HG03460 (cell line): Measurements from ENCODE around the gene PPARA.
"Not testable (repeated sequence)": the region's sequence is repeated elsewhere in the genome, so short reads cannot be mapped to it uniquely, and the experiment has no call there.

Experiments used
- ATAC-seq: cut with Tn5 transposase; IDR thresholded peaks from one replicate; pipeline ENCODE4 v1.9.1; 2021; ENCODE audit not compliant: unreplicated experiment

The PPARA gene

GRCh38 chr22:46240506-46240905 is 90.2 kb downstream of the PPARA start:
- ATAC-seq, result no peak

DNA sequence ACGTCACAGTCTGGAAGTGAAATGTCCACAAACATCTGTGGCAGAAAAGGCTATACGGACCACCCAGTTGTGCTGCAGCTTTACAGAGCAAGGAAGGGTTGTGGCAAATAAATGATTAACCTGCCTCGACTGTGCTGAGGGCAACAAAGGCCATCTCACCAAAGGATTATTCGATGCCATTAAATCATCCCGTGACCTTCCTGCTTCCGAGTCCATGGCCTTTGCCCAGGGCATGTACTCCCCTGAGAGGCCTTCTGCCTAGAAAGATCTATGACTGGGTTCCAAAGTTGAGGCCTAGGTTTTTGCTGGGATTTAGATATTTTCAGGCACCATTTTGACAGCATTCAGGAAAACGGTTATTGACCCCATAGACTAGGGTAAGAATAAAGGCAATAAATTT is 90.6 kb downstream of the PPARA start:
- no peak for ATAC-seq

GRCh38 chr22:46241396-46242007 is 91.2 kb downstream of the PPARA start:
- ATAC-seq, result no peak

DNA sequence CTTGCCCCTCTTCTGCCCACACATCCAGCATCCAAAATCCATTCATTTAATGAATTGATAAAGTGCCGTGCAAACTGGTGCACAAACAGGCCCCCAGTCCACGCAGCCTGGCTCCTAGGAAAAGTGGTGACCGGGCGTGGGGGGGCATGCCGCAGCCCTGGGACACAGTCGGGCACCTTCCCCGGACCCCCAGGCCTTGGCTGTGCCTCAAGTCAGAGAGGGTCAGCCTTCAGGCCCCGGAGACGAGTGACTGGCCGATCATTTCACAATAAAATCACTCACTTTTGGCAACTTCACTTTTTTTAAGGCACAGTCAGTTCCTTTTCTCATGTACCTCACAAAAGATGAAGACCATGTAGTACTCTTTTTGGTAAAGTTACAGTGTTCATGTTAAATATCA is 91.8 kb downstream of the PPARA start:
- ATAC-seq, result no peak

DNA sequence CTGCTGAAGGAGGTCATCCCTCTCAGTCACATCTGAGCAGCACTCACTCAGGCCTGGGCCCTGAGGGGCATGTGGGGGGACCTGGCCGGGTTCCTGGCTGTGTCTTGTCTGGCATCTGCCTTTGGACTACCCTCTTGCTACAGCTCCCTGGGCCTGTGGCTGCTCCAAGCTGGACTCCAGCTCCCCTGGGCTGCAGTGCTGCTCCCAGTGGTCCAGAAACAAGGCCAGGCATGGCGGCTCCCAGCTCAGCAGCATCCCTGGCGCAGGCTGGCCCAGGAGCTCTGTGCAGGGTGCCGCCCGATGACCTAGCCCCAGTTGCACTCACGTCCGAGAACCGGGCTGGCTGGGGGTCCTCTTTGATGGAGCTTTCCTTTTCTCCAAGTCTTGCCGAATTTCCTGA is 94.4 kb downstream of the PPARA start:
- ATAC-seq, result no peak

- ATAC-seq, result no peak
Observed at GRCh38 chr22:46245511-46245910, 95.2 kb downstream of the PPARA start.

GRCh38 chr22:46246178-46246577 is 95.9 kb downstream of the PPARA start:
- ATAC-seq, result no peak

DNA sequence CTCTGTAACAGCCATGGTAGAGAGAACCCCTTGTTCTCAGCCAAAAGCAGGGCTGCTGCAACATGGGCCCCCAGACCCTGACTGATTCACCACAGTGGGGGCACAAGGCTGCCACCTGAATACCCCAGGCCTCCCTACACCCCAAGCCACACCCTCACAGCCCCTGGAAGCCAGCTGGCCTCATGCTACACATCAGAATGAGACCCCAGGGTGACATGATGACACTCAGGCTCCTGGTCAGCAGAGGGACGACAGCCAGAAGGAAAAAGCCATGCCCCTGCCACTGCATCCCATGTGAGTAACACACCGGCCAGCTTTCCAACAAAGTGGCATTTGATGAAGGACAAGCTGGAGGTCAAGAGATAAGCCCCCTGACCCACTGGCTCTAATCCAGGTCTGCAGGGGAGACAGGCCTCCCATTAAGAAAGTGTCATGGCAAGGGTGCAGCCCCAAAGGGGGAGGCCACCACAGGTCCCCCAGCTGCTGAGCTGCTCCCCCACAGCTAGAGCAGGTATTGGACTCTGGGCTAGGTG is 97.2 kb downstream of the PPARA start:
- no peak for ATAC-seq

DNA sequence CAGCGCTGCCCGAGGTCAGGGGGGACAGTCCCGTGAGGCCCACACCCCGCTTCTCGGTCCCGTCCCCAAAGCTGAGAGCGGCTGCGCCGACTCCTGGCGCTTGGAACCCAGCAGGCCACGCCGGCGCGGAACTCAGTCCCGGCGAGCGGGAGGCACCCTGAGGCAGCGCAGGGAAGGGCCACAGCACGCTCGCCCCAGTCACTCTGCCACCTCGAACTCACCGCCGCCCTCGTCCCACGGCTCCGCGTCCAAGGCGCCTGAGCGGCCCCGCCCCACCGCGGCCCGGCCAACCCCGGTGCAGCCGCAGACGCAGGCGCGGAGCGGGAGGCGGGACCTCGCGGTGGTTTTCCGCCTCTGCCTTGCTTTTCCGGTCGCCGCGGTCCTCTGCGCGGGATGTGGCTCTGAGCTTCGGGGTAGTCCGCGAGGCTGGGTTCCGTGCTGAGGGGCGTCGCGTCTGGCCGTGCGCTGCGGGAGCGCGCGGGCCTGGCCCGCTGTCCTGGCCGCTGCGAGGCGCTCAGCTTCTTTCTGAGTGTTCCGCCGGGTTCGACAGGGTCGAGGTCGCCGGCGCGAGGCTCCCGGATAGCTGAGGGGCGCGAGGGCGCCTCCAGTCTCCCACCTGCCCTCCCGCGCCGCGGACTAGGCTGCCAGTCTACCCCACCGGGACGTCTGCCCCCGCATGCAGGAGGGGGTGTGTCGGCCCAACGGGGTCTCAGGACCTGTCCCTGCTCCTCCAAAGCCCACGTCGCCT is 99.9 kb downstream of the PPARA start, which contains the start of gene CDPF1:
TSS of gene CDPF1 (minus strand) at position 259 of the 748 bp plus-strand sequence. CDS start 2,009 bp downstream, outside the sequence.
- peak; percentile 76 for ATAC-seq

GRCh38 chr22:46250783-46251125 is 100.4 kb downstream of the PPARA start:
- ATAC-seq, result peak; percentile 10

DNA sequence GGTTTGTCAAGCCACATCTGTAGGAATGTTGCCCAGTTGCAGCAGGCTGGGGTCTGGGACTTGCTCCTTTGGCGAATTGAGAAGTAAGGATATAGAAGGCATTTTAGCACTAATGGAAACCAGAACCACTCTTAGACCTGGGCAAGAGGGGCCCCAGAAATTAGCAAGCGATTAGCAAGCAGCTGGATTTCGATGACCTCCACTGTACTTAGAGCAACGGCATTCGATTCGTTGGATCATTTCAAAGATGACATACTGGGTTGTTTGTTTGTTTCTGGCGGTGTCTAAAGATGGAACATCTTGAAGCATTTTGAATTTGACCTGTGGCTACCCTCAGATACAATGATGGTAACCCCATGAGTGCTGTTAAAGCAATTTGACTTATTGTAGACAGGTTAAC is 100.9 kb downstream of the PPARA start:
- ATAC-seq, result no peak

DNA sequence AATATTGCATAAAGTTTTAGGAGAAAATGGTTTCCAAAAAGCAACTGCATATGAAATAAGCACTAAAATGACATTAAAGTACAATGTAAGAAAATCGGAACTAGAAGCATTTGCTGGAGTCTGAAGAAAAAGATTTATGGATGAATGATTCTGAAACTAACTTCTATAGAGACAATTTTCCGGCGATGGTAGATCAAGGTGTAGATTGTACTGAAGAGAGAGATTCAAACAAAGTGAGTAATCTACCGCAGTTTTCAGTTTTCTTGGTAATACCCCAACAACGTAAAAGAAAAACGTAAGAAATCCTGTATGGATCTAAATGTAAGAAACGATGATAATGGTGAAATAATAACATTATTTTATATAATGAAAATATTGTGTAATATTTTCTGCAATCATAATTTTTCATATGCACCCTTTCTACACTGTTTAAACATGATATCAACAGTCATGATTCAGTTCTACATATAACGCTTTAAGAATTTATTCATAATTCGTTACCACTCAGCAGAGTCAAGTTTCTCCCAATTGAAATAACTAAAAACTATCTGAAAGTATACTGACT is 101.6 kb downstream of the PPARA start:
- no peak for ATAC-seq

GRCh38 chr22:46256358-46256958 is 106.1 kb downstream of the PPARA start:
- ATAC-seq, result no peak

GRCh38 chr22:46259374-46259773 is 109.0 kb downstream of the PPARA start:
- ATAC-seq, result no peak

DNA sequence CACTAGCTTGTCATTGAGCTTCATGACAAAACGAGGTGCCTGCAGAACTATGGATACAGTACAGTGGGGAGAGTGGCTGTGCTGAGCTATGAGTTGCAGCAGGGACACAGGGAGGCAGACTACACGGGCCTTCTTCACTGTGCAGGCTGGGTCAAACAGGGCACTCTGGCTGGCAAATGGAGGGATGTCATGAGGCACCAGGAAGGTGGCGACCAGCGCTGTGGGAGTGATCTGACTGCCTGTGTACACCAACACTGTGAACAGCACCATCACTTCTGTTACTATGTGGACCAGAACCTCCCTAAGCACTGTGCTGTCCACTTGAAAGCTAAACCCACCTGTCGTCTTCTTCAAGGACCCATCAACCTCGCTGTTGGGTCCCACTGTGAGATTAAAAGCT is 109.7 kb downstream of the PPARA start:
- ATAC-seq, result no peak

GRCh38 chr22:46262449-46263215 is 112.3 kb downstream of the PPARA start:
- no peak for ATAC-seq

- no peak for ATAC-seq
Observed at GRCh38 chr22:46263216-46263590, 112.9 kb downstream of the PPARA start, which contains the start of gene PKDREJ. Gene PKDREJ, minus strand, starts transcription at chr22:46263343. Its CDS starts 21 bp downstream, at chr22:46263322.

- ATAC-seq, result not testable (repeated sequence)
Observed at GRCh38 chr22:46264520-46264919, 114.2 kb downstream of the PPARA start.

GRCh38 chr22:46265627-46266026 is 115.3 kb downstream of the PPARA start:
- ATAC-seq, result not testable (repeated sequence)

GRCh38 chr22:46267431-46268279 is 117.3 kb downstream of the PPARA start, which contains the start of gene TTC38:
Gene TTC38, plus strand, starts transcription at chr22:46268008. Its CDS starts 32 bp downstream, at chr22:46268040.
- ATAC-seq, result peak; percentile 77
